Stimulated activated CD4-positive, alpha-beta T cell treated with anti-CD3 and anti-CD28 coated beads, TNF-alpha, amount 100 ng/mL, for 48 hours (primary cell): ENCODE results near the gene PHC2.
"Not testable (repeated sequence)": the region's sequence is repeated elsewhere in the genome, so short reads cannot be mapped to it uniquely, and the experiment has no call there.

ENCODE experiments used
- DNase-seq, 3 donors: peaks; one replicate each; pipeline ENCODE4 v3.0.0-alpha.2; 2020; ENCODE audit warnings: low read depth in 3 of 3

The PHC2 gene

DNA sequence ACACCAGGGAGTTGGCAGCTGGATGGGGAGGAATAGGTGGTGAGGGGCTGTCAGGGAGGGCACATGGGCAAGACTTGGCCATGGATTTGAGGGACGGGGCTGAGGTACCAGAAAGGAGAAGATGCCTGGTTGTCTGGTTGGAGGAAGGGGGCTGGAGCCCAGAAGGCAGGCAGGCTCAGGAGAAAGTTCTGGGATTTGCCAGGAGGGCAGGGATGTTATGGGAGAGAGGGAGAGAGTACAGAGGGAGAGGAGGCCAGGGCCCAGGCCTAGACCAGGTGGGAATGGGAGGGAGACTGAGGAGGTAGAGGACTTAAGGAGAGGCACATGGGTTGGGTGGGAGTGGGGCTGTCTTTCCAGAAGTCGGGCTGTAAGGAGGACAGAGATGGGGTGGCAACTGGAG, 114.3 kb downstream of the PHC2 start:
- no peak for DNase-seq

DNA sequence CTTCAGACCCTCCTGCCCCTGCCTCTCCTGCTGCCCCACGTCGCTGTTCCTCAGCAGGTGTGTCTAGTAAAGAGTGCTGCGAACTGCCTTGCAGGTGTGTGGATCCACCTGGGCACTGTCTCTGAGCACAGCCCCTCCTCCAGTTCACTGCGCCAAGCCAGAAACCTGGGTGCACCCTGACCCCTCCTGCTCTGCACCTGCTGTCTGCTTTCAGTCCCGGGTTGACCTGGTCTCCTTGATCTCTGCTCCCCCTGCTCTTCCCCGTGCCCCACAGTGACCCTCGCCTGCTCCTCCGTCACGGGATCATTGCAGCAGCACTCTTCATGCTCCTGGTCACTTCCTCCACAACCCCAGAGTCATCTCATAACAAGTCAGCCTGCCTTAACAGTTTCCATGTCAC, 116.5 kb downstream of the PHC2 start:
- no peak for DNase-seq

DNA sequence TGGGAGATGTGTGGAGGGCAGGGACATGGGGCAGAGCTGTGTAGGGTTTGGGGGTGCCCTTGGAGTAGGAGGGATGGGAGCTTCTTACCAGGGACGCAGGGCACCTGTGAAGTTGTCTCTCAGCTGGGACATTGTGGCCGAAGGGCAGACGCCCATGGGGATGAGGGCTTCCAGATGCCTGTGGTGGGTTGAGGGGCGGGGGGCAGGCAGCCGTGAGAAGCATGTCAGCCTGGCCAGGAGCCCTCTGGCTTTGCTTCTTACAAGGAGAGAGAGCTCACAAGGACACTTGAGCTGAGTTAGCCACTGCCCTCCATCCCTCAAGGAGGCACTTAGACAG, 118.5 kb downstream of the PHC2 start:
- DNase-seq: no peak

DNA sequence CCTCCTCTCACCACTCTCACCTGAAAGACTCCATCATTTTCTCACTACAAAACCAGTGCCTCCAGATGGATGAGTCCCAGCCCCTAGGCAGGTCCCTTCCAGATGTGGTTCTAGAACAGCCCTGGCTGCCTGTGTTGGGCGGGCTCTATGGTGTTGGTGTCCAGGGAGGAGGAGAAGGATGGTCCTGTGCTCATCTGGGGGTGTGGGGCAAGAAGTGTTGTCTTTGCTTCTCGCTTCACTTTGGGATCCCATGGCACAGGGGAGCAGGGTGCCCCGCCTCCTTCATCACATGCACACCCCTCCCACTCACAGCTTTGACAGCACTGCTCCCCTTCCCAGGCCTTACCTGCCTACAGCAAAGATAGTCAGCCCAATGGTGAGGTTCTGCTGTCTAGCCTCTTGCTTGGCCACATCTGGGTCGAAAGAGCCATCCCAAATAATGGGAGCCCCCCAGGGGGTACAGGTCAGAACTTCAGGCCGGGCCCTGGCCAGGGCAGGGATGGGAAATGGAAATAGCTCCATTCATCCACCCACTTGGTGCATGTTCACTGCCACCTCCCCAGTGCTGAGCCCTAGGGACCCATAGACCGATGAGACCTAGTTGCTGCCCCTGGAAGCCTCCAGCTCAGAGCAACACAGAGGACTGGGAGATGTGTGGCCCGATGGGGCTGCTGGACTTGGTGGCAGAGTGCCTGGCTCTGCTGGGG, 119.0 kb downstream of the PHC2 start:
- DNase-seq: no peak

GRCh38 chr1:33310702-33311101, 120.2 kb downstream of the PHC2 start:
- no peak for DNase-seq

GRCh38 chr1:33309351-33309750, 121.5 kb downstream of the PHC2 start:
- DNase-seq: not testable (repeated sequence)

GRCh38 chr1:33307494-33307864, 123.4 kb downstream of the PHC2 start:
- DNase-seq: no peak

DNA sequence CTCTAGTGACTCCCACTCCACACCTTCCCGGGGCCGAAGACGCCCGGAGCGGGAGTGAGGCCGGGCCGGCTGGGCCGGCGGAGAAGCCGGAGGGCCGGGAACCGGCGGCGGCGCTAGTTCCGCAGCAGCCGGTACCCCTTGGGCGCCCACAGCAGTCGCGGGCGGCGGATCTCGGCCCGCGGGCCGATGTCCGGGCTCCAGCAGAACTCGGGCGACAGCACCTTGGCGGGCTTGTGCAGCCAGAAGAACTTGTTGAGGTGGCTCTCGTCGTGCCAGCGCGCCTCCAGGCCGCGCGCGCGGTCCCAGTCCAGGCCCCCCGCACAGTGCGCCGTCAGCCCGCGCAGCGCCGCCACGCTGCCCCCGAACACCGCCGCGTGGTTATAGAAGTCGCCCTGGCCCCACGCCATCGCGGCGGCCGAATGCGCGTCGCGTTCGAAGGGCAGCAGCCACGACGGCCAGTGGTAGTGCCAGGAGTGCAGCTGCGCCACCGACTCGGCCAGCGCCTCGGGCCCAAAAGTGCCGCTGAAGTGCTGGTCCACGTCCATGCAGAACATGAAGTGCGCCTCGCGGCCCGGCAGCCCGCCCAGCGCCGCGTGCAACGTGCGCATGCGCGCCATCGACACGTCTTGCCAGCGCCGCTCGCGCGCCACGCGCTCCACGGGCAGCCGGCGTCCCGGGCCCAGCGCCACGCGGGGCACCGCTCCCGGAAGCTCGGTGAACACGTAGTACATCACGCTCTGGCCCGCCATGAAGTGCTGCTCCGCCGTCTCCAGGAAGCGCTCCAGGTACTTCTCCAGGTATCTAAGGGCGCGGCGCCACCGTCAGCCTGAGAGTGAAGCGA, 124.0 kb downstream of the PHC2 start:
- DNase-seq: no peak

GRCh38 chr1:33305816-33306652, 124.9 kb downstream of the PHC2 start:
- DNase-seq: no peak

DNA sequence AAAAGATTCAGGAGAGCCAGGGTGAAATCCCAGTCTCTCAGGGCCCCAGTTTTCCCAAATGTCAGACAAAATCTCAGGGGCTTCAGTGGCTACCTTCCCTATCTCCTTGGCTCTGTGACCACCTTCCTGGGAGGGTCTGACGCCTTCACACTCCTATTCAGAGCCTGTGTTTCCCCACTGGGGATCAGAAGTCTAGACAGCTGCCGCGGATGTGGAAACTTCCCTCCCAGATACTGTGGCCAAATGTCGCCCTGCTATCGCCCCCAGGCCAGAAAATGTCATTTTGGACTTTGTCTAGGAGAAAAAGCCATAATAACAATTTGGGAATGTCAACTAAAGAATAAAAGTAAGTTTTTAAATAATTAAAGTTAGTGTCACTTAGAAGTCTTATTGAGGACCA, 125.9 kb downstream of the PHC2 start:
- no peak for DNase-seq

DNA sequence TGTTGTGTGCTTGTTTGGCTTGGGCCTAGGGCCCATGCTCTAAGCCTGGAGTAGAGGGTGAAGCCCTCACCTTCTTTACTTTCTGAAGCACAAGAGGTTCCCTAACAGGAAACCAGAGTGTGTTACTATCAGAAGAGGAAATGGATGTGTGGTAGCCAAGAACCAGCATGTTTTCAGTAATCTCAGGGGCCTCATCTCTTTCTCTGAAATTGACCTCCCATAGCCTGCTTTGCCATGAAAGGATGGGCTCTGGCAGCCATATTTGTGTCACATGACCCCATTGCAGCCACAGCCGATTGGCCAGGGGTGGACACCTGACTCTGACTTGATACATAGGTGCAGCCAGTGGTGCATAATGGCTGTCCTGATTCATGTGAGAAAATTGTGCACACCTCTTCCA, 128.6 kb downstream of the PHC2 start:
- no peak for DNase-seq

DNA sequence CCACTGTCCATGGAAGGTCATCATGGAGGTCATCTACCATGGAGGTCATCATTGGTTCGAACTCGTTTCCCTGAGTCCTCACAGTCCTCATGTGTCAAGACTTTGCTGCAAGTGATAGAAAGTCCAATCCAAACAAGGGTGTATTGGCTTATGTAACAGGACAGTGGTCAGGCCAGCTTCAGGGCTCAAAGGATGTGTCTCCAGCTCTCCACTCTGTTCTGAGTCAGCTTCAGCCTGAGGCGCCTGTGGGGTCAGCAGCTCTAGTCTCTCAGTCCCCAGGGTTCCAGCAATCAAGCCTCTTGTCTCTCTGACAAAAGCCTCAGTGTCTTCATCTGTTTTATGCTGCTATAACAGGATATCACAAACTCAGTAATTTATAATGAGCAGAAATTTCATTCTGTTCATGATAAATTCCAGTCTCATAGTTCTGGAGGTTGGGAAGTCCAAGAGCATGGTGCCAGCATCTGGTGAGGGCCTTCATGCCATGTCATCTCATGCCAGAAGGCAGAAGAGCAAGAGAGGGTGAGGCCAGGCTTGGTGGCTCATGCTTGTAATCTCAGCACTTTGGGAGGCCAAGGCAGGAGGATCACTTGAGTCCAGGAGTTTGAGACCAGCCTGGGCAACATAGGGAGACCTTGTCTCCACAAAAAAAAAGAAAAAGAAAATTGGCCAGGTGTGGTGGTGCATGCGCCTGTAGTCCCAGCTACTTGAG, 129.5 kb downstream of the PHC2 start:
- no peak for DNase-seq

DNA sequence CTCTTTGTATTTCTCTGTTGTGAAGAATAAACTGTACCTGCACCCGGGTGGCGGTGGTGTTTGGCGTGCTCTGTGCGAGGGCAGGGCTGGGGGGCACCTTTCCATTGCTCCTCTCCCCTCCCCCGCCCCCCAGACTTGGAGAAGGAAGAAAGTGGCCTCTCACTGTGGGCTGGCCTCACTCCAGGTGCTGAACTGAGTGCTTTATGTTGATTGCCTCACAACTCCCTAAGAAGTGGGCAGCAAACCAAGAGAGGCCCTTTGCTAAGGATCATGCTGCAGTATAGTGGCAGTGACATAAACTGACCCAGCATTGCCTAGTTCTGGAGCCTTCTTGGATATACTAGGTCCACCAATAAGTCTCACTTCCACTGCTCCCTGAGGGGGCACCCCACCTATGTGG, 130.2 kb downstream of the PHC2 start:
- no peak for DNase-seq

DNA sequence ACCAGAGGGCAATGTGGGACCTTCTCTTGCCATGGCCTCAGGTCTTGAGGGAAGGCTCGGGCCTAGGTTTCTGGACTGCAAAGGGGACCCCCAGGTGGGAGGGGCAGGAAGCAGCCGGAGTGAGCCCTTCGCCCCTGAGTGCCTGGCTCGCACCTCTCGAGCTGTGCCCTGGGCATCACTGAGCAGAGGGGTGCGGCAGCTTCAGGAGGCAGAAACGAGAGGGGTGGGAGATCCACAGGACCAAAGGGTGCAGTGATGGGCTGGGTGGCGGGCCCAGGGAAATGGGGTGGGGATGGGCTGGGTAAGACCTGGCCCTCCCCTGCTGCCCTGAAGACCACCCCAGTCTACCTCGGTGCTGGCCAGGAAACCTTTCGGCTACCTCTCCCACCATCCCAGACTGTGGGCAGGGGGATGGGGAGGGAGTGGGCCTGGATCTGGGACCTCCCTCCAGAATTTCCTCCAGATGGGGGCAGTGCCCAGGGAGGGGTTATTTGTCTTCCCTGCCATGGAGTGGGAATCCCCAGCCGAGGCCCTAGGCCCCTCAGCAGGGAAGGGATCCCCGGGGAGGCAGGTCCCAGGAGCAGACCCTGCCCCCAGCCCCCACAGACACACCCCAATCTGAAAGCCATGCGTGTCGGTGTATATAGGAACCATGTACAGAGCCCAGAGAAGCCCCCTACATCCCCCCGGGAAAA, 131.3 kb downstream of the PHC2 start:
- DNase-seq: no peak

GRCh38 chr1:33298623-33299277, 132.1 kb downstream of the PHC2 start:
- peak; percentile 29 to 58 (median 38) for DNase-seq

- no peak for DNase-seq
Measured at GRCh38 chr1:33297911-33298622, 132.8 kb downstream of the PHC2 start.

DNA sequence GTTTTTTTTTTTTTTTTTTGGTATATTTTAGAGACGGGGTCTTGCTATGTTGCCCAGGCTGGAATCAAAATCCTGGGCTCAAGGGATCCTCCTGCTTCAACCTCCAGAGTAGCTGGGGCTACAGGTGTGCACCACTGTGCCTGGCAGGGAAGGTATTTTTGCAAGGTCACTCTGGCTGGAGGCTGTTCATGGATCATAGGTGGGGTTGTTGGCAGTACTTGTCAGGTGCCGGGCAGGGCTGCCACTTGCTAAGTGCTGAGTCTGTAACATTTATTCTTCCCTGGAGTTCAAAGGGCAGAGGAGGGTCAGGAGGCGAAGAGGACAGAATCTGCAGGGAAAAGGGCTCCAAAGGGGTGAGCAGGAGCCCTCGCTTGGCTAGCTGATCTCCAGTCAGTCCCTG, 134.1 kb downstream of the PHC2 start:
- no peak for DNase-seq

DNA sequence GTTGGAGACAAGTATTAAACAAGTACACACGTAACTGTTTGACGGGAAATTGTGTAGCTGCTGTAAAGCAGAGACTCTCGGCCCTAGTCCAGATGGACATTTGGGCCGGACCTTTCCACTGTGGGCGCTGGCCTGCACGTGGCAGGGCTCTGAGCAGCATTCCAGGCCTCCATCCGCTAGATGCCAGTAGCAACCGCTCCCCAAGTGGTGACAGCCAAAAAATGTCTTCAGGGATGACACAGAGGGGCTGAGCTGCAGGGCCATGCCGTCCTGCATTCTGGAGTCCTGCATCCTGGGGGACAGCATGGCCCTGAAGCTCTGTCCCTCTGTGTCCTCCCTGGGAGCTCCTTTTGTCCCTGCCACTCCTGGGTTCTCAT, 134.8 kb downstream of the PHC2 start:
- no peak for DNase-seq

- DNase-seq: peak; percentile 74 to 86 (median 82)
Measured at GRCh38 chr1:33295450-33296081, 135.3 kb downstream of the PHC2 start.

- no peak for DNase-seq
Measured at GRCh38 chr1:33295023-33295422, 135.9 kb downstream of the PHC2 start.
